HepG2 (cell line): ENCODE results near the gene ITGB2. TPM values are rescaled to one million over a fixed set of nuclear protein-coding genes. Genes with fewer than 3 reads are reported as not detected.
A peak's percentile ranks its signal among the peaks of the same experiment; 100 is the strongest.

Source experiments
- ARID3A ChIP-seq: IDR thresholded peaks from 2 replicates; pipeline ENCODE4 v1.6.1; 2012; ENCODE audit warnings: low read depth, low read length, improper control_type of control experiment
- CC2D1A ChIP-seq: sonication (generic); formaldehyde crosslinking; IDR thresholded peaks from 2 replicates; pipeline ENCODE4 v1.8.1; 2023; ENCODE audit warnings: mild to moderate bottlenecking, missing genetic modification reagents
- ELF3 ChIP-seq: IDR thresholded peaks from 2 replicates; pipeline ENCODE4 v1.6.1; 2016; ENCODE audit warnings: missing genetic modification reagents, missing compliant biosample characterization
- HMGA1 ChIP-seq: sonication (generic); formaldehyde crosslinking; conservative IDR thresholded peaks from 2 replicates; pipeline ENCODE4 v1.4.0; 2020; ENCODE audit warnings: missing genetic modification reagents
- IRF2 ChIP-seq: IDR thresholded peaks from 2 replicates; pipeline ENCODE4 v1.6.1; 2018; ENCODE audit warnings: missing genetic modification reagents, missing compliant biosample characterization
- MEF2D ChIP-seq: sonication (generic); formaldehyde crosslinking; IDR thresholded peaks from 2 replicates; pipeline ENCODE4 v1.5.1; 2020; ENCODE audit warnings: mild to moderate bottlenecking, missing genetic modification reagents
- MXI1 ChIP-seq: IDR thresholded peaks from 3 replicates; pipeline ENCODE4 v1.6.1; 2012; ENCODE audit warnings: low read depth, low read length, inconsistent platforms, borderline replicate concordance
- NCOR1 ChIP-seq: fragments of 200-600 bp; sonication (generic); IDR thresholded peaks from 2 replicates; pipeline ENCODE4 v1.7.0; 2017; ENCODE audit warnings: antibody characterized with exemption, low read length, borderline replicate concordance
- PCBP1 ChIP-seq: fragments of 200-400 bp; formaldehyde crosslinking; IDR thresholded peaks from 2 replicates; pipeline ENCODE4 v1.6.1; 2017; ENCODE audit warnings: mild to moderate bottlenecking, low read depth, low read length, borderline replicate concordance
- RFX3 ChIP-seq: IDR thresholded peaks from 2 replicates; pipeline ENCODE4 v1.6.1; 2016; ENCODE audit warnings: missing biosample characterization, missing genetic modification reagents
- RXRA ChIP-seq: sonication (generic); formaldehyde crosslinking; IDR thresholded peaks from 2 replicates; pipeline ENCODE4 v1.5.1; 2020; ENCODE audit warnings: missing genetic modification reagents
- SPEN ChIP-seq: sonication (generic); formaldehyde crosslinking; IDR thresholded peaks from 2 replicates; pipeline ENCODE4 v1.5.1; 2020; ENCODE audit warnings: low read depth, mild to moderate bottlenecking, missing genetic modification reagents
- TCF7L2 ChIP-seq: IDR thresholded peaks from 2 replicates; pipeline ENCODE4 v1.6.1; 2011; ENCODE audit warnings: mild to moderate bottlenecking, low read depth, low read length, moderate library complexity
- TEF ChIP-seq: sonication (generic); formaldehyde crosslinking; IDR thresholded peaks from 2 replicates; pipeline ENCODE4 v1.5.0; 2020; ENCODE audit warnings: missing genetic modification reagents
- ZBTB49 ChIP-seq: sonication (generic); formaldehyde crosslinking; IDR thresholded peaks from 2 replicates; pipeline ENCODE4 v1.4.0; 2020; ENCODE audit warnings: missing genetic modification reagents, borderline replicate concordance
- ZFP62 ChIP-seq: sonication (generic); formaldehyde crosslinking; IDR thresholded peaks from 2 replicates; pipeline ENCODE4 v1.4.0; 2020; ENCODE audit warnings: missing genetic modification reagents
- ZNF607 ChIP-seq: sonication (generic); formaldehyde crosslinking; IDR thresholded peaks from 2 replicates; pipeline ENCODE4 v1.5.1; 2020; ENCODE audit warnings: missing genetic modification reagents, mild to moderate bottlenecking, borderline replicate concordance
- ZNF770 ChIP-seq: sonication (generic); formaldehyde crosslinking; IDR thresholded peaks from 2 replicates; pipeline ENCODE4 v1.5.0; 2020; ENCODE audit warnings: mild to moderate bottlenecking, missing genetic modification reagents
- ZNF839 ChIP-seq: sonication (generic); formaldehyde crosslinking; IDR thresholded peaks from 2 replicates; pipeline ENCODE4 v1.4.0; 2020; ENCODE audit warnings: missing genetic modification reagents, mild to moderate bottlenecking, borderline replicate concordance
- ZSCAN21 ChIP-seq: sonication (generic); formaldehyde crosslinking; IDR thresholded peaks from 2 replicates; pipeline ENCODE4 v1.8.0; 2022; ENCODE audit warnings: mild to moderate bottlenecking, missing genetic modification reagents, moderate library complexity, borderline replicate concordance
- ZUFSP ChIP-seq: sonication (generic); formaldehyde crosslinking; IDR thresholded peaks from 2 replicates; pipeline ENCODE4 v1.9.0; 2021; ENCODE audit warnings: missing genetic modification reagents, mild to moderate bottlenecking, borderline replicate concordance
- polyA plus RNA-seq, 8 experiments: library from polyadenylated mRNA; depleted of rRNA in 3 of 8; stranded (reverse) in 7 of 8; unstranded in 1 of 8; fragments of >200 nt; fragmentation: Illumina TruSeq in 4 of 8; extraction: Trizol in 4 of 8; gene quantifications; 2 replicates each; pipeline versions ENCODE4 v1.2.1 to v1.2.3, GENCODE V29; 2011 to 2016; ENCODE audit warnings: low read depth in 4 of 8, missing spikeins in 1 of 8, mixed read lengths in 1 of 8; ENCODE audit not compliant: insufficient read depth in 1 of 8
- total RNA-seq, 5 experiments: library from RNA; depleted of rRNA; stranded (reverse); fragments of >200 nt; fragmentation: Illumina TruSeq; extraction: Trizol; gene quantifications; 2 replicates each; pipeline ENCODE4 v1.2.3, GENCODE V29; 2016; ENCODE audit warnings: low read depth in 1 of 5

The ITGB2 gene
- total and polyA plus RNA-seq, 2 of the 13 experiments (the other 11 are each of a cell fraction or from before 2014, with no cell fraction given) = 4.2 to 18.0 TPM

- TF ChIP-seq TEF = no peak
- TF ChIP-seq ZUFSP = no peak
- peak; percentile 70; the same call in 1 of the 2 replicates for TF ChIP-seq NCOR1
- TF ChIP-seq ZNF607 = 0 out of 2 replicates have a peak, but pooled peaks have one; percentile 1
- TF ChIP-seq ZNF839 (CRISPR knock-in tag) = no peak
- no peak for TF ChIP-seq RFX3
- peak; percentile 20; the same call in 1 of the 3 replicates for TF ChIP-seq MXI1
- TF ChIP-seq ZFP62 (CRISPR knock-in tag) = no peak
- TF ChIP-seq TCF7L2 = no peak
- TF ChIP-seq ZNF770 (CRISPR knock-in tag) = peak; percentile 87
- TF ChIP-seq SPEN = 0 out of 2 replicates have a peak, but pooled peaks have one; percentile 42
- peak; percentile 98 for TF ChIP-seq ELF3 (CRISPR knock-in tag)
- TF ChIP-seq PCBP1 = 0 out of 2 replicates have a peak, but pooled peaks have one; percentile 33
- TF ChIP-seq IRF2 (CRISPR knock-in tag) = peak; percentile 65; the same call in 1 of the 2 replicates
- TF ChIP-seq ZSCAN21 (CRISPR knock-in tag) = no peak
- 0 out of 2 replicates have a peak, but pooled peaks have one; percentile 24 for TF ChIP-seq ZBTB49 (CRISPR knock-in tag)
- peak; percentile 89 for TF ChIP-seq RXRA (CRISPR knock-in tag)
- no peak for TF ChIP-seq HMGA1
- TF ChIP-seq ARID3A = no peak
- TF ChIP-seq CC2D1A (CRISPR knock-in tag) = no peak
- TF ChIP-seq MEF2D (CRISPR knock-in tag) = no peak; the same call in 1 of the 2 replicates
These were observed 6.4 kb downstream of the ITGB2 start (continued) for GRCh38 chr21:44914176-44914874.
